Cardiac fibroblast (primary cell): ENCODE data around the gene CARD19.

Experiments used
- DNase-seq, 2 donors: peaks; one replicate each; pipeline versions ENCODE4 v3.0.0 to v3.0.0-alpha.2; 2010; ENCODE audit warnings: low read depth in 2 of 2
- H3K4me3 ChIP-seq, 2 donors: replicated peaks in 1 of 2; 1 replicate in 1 of 2; 2 replicates in 1 of 2; pipeline ENCODE4 v1.5.1; 2011; ENCODE audit warnings: low read depth in 2 of 2, low read length in 2 of 2, mild to moderate bottlenecking in 2 of 2, moderate library complexity in 1 of 2
- CTCF ChIP-seq: IDR thresholded peaks from one replicate; pipeline ENCODE4 v1.5.1; 2011; ENCODE audit warnings: low read depth, mild to moderate bottlenecking, low read length, inconsistent platforms

CARD19 gene

GRCh38 chr9:93064392-93065134 lies 31.5 kb upstream of the CARD19 start:
- no peak overlapping the region for H3K4me3 ChIP-seq
- TF ChIP-seq CTCF: no peak
- DNase-seq: no peak

GRCh38 chr9:93065135-93065720 lies 30.8 kb upstream of the CARD19 start:
- no peak for TF ChIP-seq CTCF
- H3K4me3 ChIP-seq: no peak overlapping the region
- no peak for DNase-seq

GRCh38 chr9:93066978-93067603 lies 28.9 kb upstream of the CARD19 start:
- no peak for DNase-seq
- no peak overlapping the region for H3K4me3 ChIP-seq
- no peak for TF ChIP-seq CTCF

GRCh38 chr9:93068956-93069355 lies 27.1 kb upstream of the CARD19 start:
- no peak for DNase-seq
- TF ChIP-seq CTCF: no peak
- no peak overlapping the region for H3K4me3 ChIP-seq

GRCh38 chr9:93071464-93071863 lies 24.6 kb upstream of the CARD19 start:
- TF ChIP-seq CTCF: no peak
- no peak overlapping the region for H3K4me3 ChIP-seq
- DNase-seq: peak; percentile 41 to 42

- peak in 1 of 2 donors; percentile 55 for DNase-seq
- H3K4me3 ChIP-seq: no peak overlapping the region
- no peak for TF ChIP-seq CTCF
These were observed 23.6 kb upstream of the CARD19 start for GRCh38 chr9:93072383-93072795.
